ENCODE data around the gene MRPS10.
"Not testable (repeated sequence)": the region's sequence is repeated elsewhere in the genome, so short reads cannot be mapped to it uniquely, and the experiment has no call there.

The MRPS10 gene

GRCh38 chr6:42237857-42238256 lies 20.2 kb upstream of the MRPS10 start:
- FAIRE-seq, result no peak

GRCh38 chr6:42236682-42237473 lies 19.2 kb upstream of the MRPS10 start:
- FAIRE-seq, result no peak

- FAIRE-seq, result no peak
These were observed 18.4 kb upstream of the MRPS10 start for GRCh38 chr6:42236030-42236429.

- no peak for FAIRE-seq
These were observed 14.4 kb upstream of the MRPS10 start for GRCh38 chr6:42232035-42232434.

- FAIRE-seq, result no peak
These were observed 13.0 kb upstream of the MRPS10 start for GRCh38 chr6:42230345-42231321.

GRCh38 chr6:42229506-42230119 lies 12.0 kb upstream of the MRPS10 start:
- FAIRE-seq, result no peak

GRCh38 chr6:42228305-42228704 lies 10.6 kb upstream of the MRPS10 start:
- no peak for FAIRE-seq

GRCh38 chr6:42227173-42227850 lies 9.7 kb upstream of the MRPS10 start:
- no peak for FAIRE-seq

- no peak for FAIRE-seq
These were observed 9.0 kb upstream of the MRPS10 start for GRCh38 chr6:42226645-42227143.

GRCh38 chr6:42226161-42226611 lies 8.5 kb upstream of the MRPS10 start:
- no peak for FAIRE-seq

- no peak for FAIRE-seq
These were observed 7.8 kb upstream of the MRPS10 start for GRCh38 chr6:42225419-42225818.

GRCh38 chr6:42225029-42225339 lies 7.3 kb upstream of the MRPS10 start:
- no peak for FAIRE-seq

GRCh38 chr6:42224222-42225028 lies 6.8 kb upstream of the MRPS10 start:
- FAIRE-seq, result no peak

- FAIRE-seq, result no peak
These were observed 4.8 kb upstream of the MRPS10 start for GRCh38 chr6:42222448-42222847.

GRCh38 chr6:42221546-42221945 lies 3.9 kb upstream of the MRPS10 start:
- FAIRE-seq, result no peak

- no peak for FAIRE-seq
These were observed 3.1 kb upstream of the MRPS10 start for GRCh38 chr6:42220807-42221206.

GRCh38 chr6:42217157-42217518 lies 523 bp downstream of the MRPS10 start:
- FAIRE-seq, result no peak

- FAIRE-seq, result not testable (repeated sequence)
These were observed 1.2 kb downstream of the MRPS10 start for GRCh38 chr6:42216495-42216894.

- FAIRE-seq, result no peak
These were observed 5.2 kb downstream of the MRPS10 start for GRCh38 chr6:42212442-42212841.

GRCh38 chr6:42211726-42212125 lies 5.9 kb downstream of the MRPS10 start:
- FAIRE-seq, result no peak

- FAIRE-seq, result no peak
These were observed 7.1 kb downstream of the MRPS10 start for GRCh38 chr6:42210551-42210950.

- FAIRE-seq, result not testable (repeated sequence)
These were observed 10.1 kb downstream of the MRPS10 start for GRCh38 chr6:42207559-42207958.

Measured in TTC549 (cell line).